CD1c-positive myeloid dendritic cell (primary cell): ENCODE measurements around the gene MGST3.
"Not testable (repeated sequence)": the region's sequence is repeated elsewhere in the genome, so short reads cannot be mapped to it uniquely, and the experiment has no call there.

ENCODE experiments used
- DNase-seq: peaks from one replicate; pipeline ENCODE4 v3.0.0-alpha.2; 2016; ENCODE audit errors: extremely low spot score

Gene MGST3

GRCh38 chr1:165697881-165698760, 67.1 kb downstream of the MGST3 start, which contains the start of gene ALDH9A1:
Gene ALDH9A1, minus strand, starts transcription at chr1:165698562. Its CDS starts 4 bp downstream, at chr1:165698558.
- DNase-seq, result peak; percentile 87

GRCh38 chr1:165698761-165699052, 67.7 kb downstream of the MGST3 start:
- DNase-seq, result no peak

- no peak for DNase-seq
Measured at GRCh38 chr1:165699577-165699976, 68.5 kb downstream of the MGST3 start.

- not testable (repeated sequence) for DNase-seq
Measured at GRCh38 chr1:165701922-165702321, 70.9 kb downstream of the MGST3 start.

GRCh38 chr1:165703648-165704047, 72.6 kb downstream of the MGST3 start:
- no peak for DNase-seq
